Pancreas (tissue), 10 donors: ENCODE measurements around the gene ZNF154. TPM values are rescaled to one million over a fixed set of nuclear protein-coding genes. Genes with fewer than 3 reads are reported as not detected.
A peak's percentile ranks its signal among the peaks of the same experiment; 100 is the strongest.

Source experiments
- ATAC-seq, 4 donors: fragments of 200-7000 bp; cut with Tn5 transposase; one replicate each; pipeline versions ENCODE4 v1.8.0 to v1.9.1; 2020; ENCODE audit warnings: mild to moderate bottlenecking in 4 of 4, moderate library complexity in 4 of 4
- DNase-seq, 6 donors: peaks; one replicate each; pipeline ENCODE4 v3.0.0-alpha.2; 2020
- FAIRE-seq: peaks from 2 replicates; lab custom pipeline; 2012; peaks lifted over from hg19 to GRCh38; lab: Jason Lieb, UNC
- H3K27ac ChIP-seq, 4 donors: fragments of 200-600 bp; sonication (generic); 1 replicate in 3 of 4; 2 replicates in 1 of 4; pipeline versions ENCODE4 v1.5.0 to v1.8.0; 2020
- H3K27me3 ChIP-seq, 4 donors: fragments of 200-600 bp; one replicate each; pipeline ENCODE4 v1.8.0; 2021
- H3K36me3 ChIP-seq, 3 donors: fragments of 200-600 bp; sonication (generic) in 1 of 3; one replicate each; pipeline versions ENCODE4 v1.5.0 to v1.8.0; 2020 to 2021
- H3K4me1 ChIP-seq, 3 donors: fragments of 200-600 bp; one replicate each; pipeline ENCODE4 v1.8.0; 2021
- H3K4me3 ChIP-seq, 4 donors: fragments of 200-600 bp; sonication (generic) in 2 of 4; one replicate each; pipeline versions ENCODE4 v1.5.0 to v1.8.0; 2020 to 2021
- H3K9me3 ChIP-seq, 4 donors: fragments of 200-600 bp; one replicate each; pipeline ENCODE4 v1.8.0; 2021
- WGBS, 2 donors: extraction: QIAGEN DNeasy Blood & Tissue Kit; methylation state at CpG; one replicate each; pipeline ENCODE4 v1.1.7; 2013; 5-methylcytosine and 5-hydroxymethylcytosine counted together
- intact Hi-C, 3 donors: fragments of 100-400 bp; cut with DNase I; formaldehyde crosslinking; loops; one replicate each; pipeline versions ENCODE4 v1.11.1 to v1.14.2; 2022
- polyA plus RNA-seq, 2 donors: library from polyadenylated mRNA; stranded (reverse); fragments of 200-250 nt; gene quantifications; one replicate each; pipeline ENCODE4 v1.2.3, GENCODE V29; 2013
- total RNA-seq, 6 donors: library from RNA; stranded (reverse); fragmentation: NEBNext Ultra II Directional in 4 of 6; extraction: Animal tissue kit (Norgen Biotek cat#: 25700) in 4 of 6; gene quantifications; one replicate each; pipeline versions ENCODE4 v1.2.1 to v1.2.4, GENCODE V29; 2021 to 2023
- TF ChIP-seq, protein P1 (sequence below), 4 donors: fragments of 200-600 bp; sonication (generic) in 3 of 4; IDR thresholded peaks; one replicate each; pipeline versions ENCODE4 v1.5.0 to v1.8.0; 2021; ENCODE audit warnings: antibody characterized with exemption in 4 of 4
- donor health status: healthy with polysubstance abuse.
- donor health status: DM: no; HTN: no; CAD: no; lungs with moderate emphysema.
- donor health status: DM: no; HTN: no; CAD: no.
- donor health status: control.
- donor health status: control.
- donor health status: Bipolar disorder and iron deficiency.
- donor health status: DM: yes; HTN: yes; CAD: no.
- donor health status: DM: no; HTN: no; CAD: no.
- donor health status: DM: no; HTN: no; CAD: no.
- donor health status: DM: yes; HTN: yes; CAD: no.

ZNF154 gene
- total and polyA plus RNA-seq, 8 donors, result 1.5 to 4.6 (median 2.4) TPM

DNA sequence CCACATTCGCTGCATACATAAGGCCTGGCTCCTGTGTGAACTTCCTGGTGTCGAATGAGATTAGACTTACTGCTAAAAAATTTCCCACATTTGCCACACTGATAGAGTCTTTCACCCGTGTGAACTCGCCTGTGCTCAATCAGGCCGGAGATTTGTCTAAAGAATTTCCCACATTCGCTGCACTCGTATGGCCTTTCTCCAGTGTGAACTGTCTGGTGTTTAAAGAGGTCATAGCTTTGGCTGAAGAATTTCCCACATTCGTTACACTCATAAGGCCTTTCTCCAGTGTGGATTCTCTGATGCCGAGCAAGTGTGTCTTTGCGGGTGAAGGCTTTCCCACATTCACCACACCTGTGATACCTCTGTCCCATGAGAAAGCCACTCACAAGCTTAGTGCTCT, 11.9 kb upstream of the ZNF154 start:
- Histone ChIP-seq H3K4me3 (no peak overlapping the region), H3K27me3 (no peaks in the 10 kb centered on the region), H3K36me3 (peaks cover 0 to 24% (median 9%) of the 10 kb centered on the region in 3 donors), H3K9me3 (no peaks in the 10 kb centered on the region), H3K27ac (no peak overlapping the region), H3K4me1 (no peaks in the 10 kb centered on the region)
- TF ChIP-seq, protein P1, sequence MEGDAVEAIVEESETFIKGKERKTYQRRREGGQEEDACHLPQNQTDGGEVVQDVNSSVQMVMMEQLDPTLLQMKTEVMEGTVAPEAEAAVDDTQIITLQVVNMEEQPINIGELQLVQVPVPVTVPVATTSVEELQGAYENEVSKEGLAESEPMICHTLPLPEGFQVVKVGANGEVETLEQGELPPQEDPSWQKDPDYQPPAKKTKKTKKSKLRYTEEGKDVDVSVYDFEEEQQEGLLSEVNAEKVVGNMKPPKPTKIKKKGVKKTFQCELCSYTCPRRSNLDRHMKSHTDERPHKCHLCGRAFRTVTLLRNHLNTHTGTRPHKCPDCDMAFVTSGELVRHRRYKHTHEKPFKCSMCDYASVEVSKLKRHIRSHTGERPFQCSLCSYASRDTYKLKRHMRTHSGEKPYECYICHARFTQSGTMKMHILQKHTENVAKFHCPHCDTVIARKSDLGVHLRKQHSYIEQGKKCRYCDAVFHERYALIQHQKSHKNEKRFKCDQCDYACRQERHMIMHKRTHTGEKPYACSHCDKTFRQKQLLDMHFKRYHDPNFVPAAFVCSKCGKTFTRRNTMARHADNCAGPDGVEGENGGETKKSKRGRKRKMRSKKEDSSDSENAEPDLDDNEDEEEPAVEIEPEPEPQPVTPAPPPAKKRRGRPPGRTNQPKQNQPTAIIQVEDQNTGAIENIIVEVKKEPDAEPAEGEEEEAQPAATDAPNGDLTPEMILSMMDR (IDR thresholded peaks at IDR 0.05), result no peak
- ATAC-seq, result no peak
- intact Hi-C loops, result no loop called here
- WGBS, 2 donors, result 95 to 99% methylated on average over 10 of the region's 10 CpGs
- DNase-seq, result no peak
- FAIRE-seq, result no peak

- Histone ChIP-seq H3K4me3 (no peak overlapping the region), H3K36me3 (peaks cover 0 to 24% (median 9%) of the 10 kb centered on the region in 3 donors), H3K27me3 (no peaks in the 10 kb centered on the region), H3K9me3 (no peaks in the 10 kb centered on the region), H3K27ac (no peak overlapping the region), H3K4me1 (no peaks in the 10 kb centered on the region)
- TF ChIP-seq, protein P1 (IDR thresholded peaks at IDR 0.05), result no peak
- intact Hi-C loops, result no loop called here
- ATAC-seq (no peak), FAIRE-seq (no peak), DNase-seq (no peak)
- WGBS, 2 donors, result 81 to 89% methylated on average over 4 of the region's 4 CpGs
Observed at GRCh38 chr19:57719901-57720519, 11.0 kb upstream of the ZNF154 start.

- intact Hi-C loops, result no loop called here
- H3K36me3 ChIP-seq, result peaks cover 0 to 24% (median 9%) of the 10 kb centered on the region in 3 donors
- H3K27ac ChIP-seq, result no peak overlapping the region
- no peak for FAIRE-seq
- H3K27me3 ChIP-seq, result no peaks in the 10 kb centered on the region
- no peak overlapping the region for H3K4me3 ChIP-seq
- no peaks in the 10 kb centered on the region for H3K4me1 ChIP-seq
- TF ChIP-seq, protein P1 (IDR thresholded peaks at IDR 0.05), result no peak
- ATAC-seq, result no peak
- H3K9me3 ChIP-seq, result no peaks in the 10 kb centered on the region
- no peak for DNase-seq
Observed at GRCh38 chr19:57719424-57719823, 10.4 kb upstream of the ZNF154 start.

DNA sequence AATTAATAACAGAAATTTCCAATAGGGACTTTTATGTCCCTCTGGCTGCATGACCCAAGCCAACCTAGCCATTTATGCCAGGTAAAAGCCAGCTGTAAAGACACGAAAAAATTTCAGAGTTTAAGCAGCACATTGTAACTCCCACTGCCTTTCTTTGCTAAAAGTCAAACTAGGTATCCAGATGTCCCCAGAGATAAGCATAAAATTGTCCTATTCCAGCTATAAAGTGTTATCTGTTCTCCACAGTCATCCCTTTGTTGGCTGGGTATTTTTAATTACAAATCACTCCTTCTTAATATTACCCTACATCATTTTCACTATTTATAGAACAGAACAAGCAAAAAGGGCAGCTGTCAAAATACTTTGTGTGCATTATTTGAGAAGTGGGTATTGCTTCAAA, 3.2 kb upstream of the ZNF154 start:
- no peaks in the 10 kb centered on the region for H3K36me3 ChIP-seq
- WGBS, 2 donors, result 46 to 55% methylated on average over 1 of the region's 1 CpG
- FAIRE-seq (no peak), DNase-seq (no peak), ATAC-seq (no peak)
- intact Hi-C loops, result no loop called here
- no peaks in the 10 kb centered on the region for H3K27me3 ChIP-seq
- H3K4me3 ChIP-seq, result no peak overlapping the region
- no peak overlapping the region for H3K27ac ChIP-seq
- H3K4me1 ChIP-seq, result no peaks in the 10 kb centered on the region
- TF ChIP-seq, protein P1 (IDR thresholded peaks at IDR 0.05), result no peak
- H3K9me3 ChIP-seq, result no peaks in the 10 kb centered on the region

- intact Hi-C loops, result no loop called here
- FAIRE-seq (no peak), DNase-seq (no peak), ATAC-seq (no peak)
- WGBS, 2 donors, result 35 to 64% methylated on average over 15 of the region's 15 CpGs
- Histone ChIP-seq H3K36me3 (no peaks in the 10 kb centered on the region), H3K9me3 (no peaks in the 10 kb centered on the region), H3K27me3 (no peaks in the 10 kb centered on the region), H3K27ac (no peak overlapping the region), H3K4me1 (no peaks in the 10 kb centered on the region), H3K4me3 (peak overlapping the region in 1 of 4 donors; percentile 46)
- TF ChIP-seq, protein P1 (IDR thresholded peaks at IDR 0.05), result no peak
Observed at GRCh38 chr19:57709616-57710015, 612 bp upstream of the ZNF154 start.
